ENCODE measurements around the gene FARS2.
A peak's percentile ranks its signal among the peaks of the same experiment; 100 is the strongest.

FARS2 gene

GRCh38 chr6:5302220-5302946 lies 41.1 kb downstream of the FARS2 start:
- peak overlapping the region; percentile 40 for H3K4me3 ChIP-seq (replicated peaks; ENCODE audit: low read depth, low read length)
- DNase-seq (ENCODE audit: extremely low read depth, insufficient read length), result peak; percentile 83
- no peak for TF ChIP-seq CTCF (IDR thresholded peaks at IDR 0.05; ENCODE audit: insufficient read depth, low read length, poor library complexity, severe bottlenecking)
- no peaks in the 10 kb centered on the region for H3K27me3 ChIP-seq (replicated peaks; ENCODE audit: control insufficient read depth, insufficient read depth, low read length)
- H3K36me3 ChIP-seq (ENCODE audit: control insufficient read depth, insufficient read depth, low read length), result no peaks in the 10 kb centered on the region

GRCh38 chr6:5302995-5303622 lies 41.8 kb downstream of the FARS2 start:
- peak; percentile 61 for DNase-seq (ENCODE audit: extremely low read depth, insufficient read length)
- H3K4me3 ChIP-seq (replicated peaks; ENCODE audit: low read depth, low read length), result peak overlapping the region; percentile 40
- TF ChIP-seq CTCF (IDR thresholded peaks at IDR 0.05; ENCODE audit: insufficient read depth, low read length, poor library complexity, severe bottlenecking), result peak; percentile 85
- no peaks in the 10 kb centered on the region for H3K27me3 ChIP-seq (replicated peaks; ENCODE audit: control insufficient read depth, insufficient read depth, low read length)
- H3K36me3 ChIP-seq (ENCODE audit: control insufficient read depth, insufficient read depth, low read length), result no peaks in the 10 kb centered on the region

GRCh38 chr6:5303682-5304081 lies 42.4 kb downstream of the FARS2 start:
- Histone ChIP-seq H3K27me3 (replicated peaks; ENCODE audit: control insufficient read depth, insufficient read depth, low read length) (no peaks in the 10 kb centered on the region), H3K36me3 (ENCODE audit: control insufficient read depth, insufficient read depth, low read length) (no peaks in the 10 kb centered on the region; the same call in 1 of the 2 replicates), H3K4me3 (replicated peaks; ENCODE audit: low read depth, low read length) (no peak overlapping the region)
- no peak for DNase-seq (ENCODE audit: extremely low read depth, insufficient read length)
- TF ChIP-seq CTCF (IDR thresholded peaks at IDR 0.05; ENCODE audit: insufficient read depth, low read length, poor library complexity, severe bottlenecking), result no peak

GRCh38 chr6:5305968-5306626 lies 44.8 kb downstream of the FARS2 start:
- no peak for DNase-seq (ENCODE audit: extremely low read depth, insufficient read length)
- no peak for TF ChIP-seq CTCF (IDR thresholded peaks at IDR 0.05; ENCODE audit: insufficient read depth, low read length, poor library complexity, severe bottlenecking)
- Histone ChIP-seq H3K4me3 (replicated peaks; ENCODE audit: low read depth, low read length) (no peak overlapping the region), H3K27me3 (replicated peaks; ENCODE audit: control insufficient read depth, insufficient read depth, low read length) (no peaks in the 10 kb centered on the region), H3K36me3 (ENCODE audit: control insufficient read depth, insufficient read depth, low read length) (no peaks in the 10 kb centered on the region; the same call in 1 of the 2 replicates)

- no peak for DNase-seq (ENCODE audit: extremely low read depth, insufficient read length)
- no peak for TF ChIP-seq CTCF (IDR thresholded peaks at IDR 0.05; ENCODE audit: insufficient read depth, low read length, poor library complexity, severe bottlenecking)
- H3K27me3 ChIP-seq (replicated peaks; ENCODE audit: control insufficient read depth, insufficient read depth, low read length), result no peaks in the 10 kb centered on the region
- H3K4me3 ChIP-seq (replicated peaks; ENCODE audit: low read depth, low read length), result no peak overlapping the region
- no peaks in the 10 kb centered on the region; the same call in 1 of the 2 replicates for H3K36me3 ChIP-seq (ENCODE audit: control insufficient read depth, insufficient read depth, low read length)
These were observed 45.7 kb downstream of the FARS2 start for GRCh38 chr6:5307058-5307457.
